Stimulated activated CD8-positive, alpha-beta memory T cell treated with anti-CD3 and anti-CD28 coated beads, Interleukin-7, amount 100 ng/mL, for 24 hours (primary cell): ENCODE data around the gene SLC47A2.
A peak's percentile ranks its signal among the peaks of the same experiment; 100 is the strongest.
"Not testable (repeated sequence)": the region's sequence is repeated elsewhere in the genome, so short reads cannot be mapped to it uniquely, and the experiment has no call there.

Experiments used
- DNase-seq: peaks from one replicate; pipeline ENCODE4 v3.0.0-alpha.2; 2020; ENCODE audit warnings: low read depth

SLC47A2 gene

GRCh38 chr17:19716108-19717030 is at the start of gene SLC47A2:
SLC47A2 (minus strand) TSS chr17:19716584; CDS start chr17:19716555, 29 bp downstream.
- no peak for DNase-seq

- no peak for DNase-seq
Observed at GRCh38 chr17:19766016-19766415, 49.6 kb upstream of the SLC47A2 start.

DNA sequence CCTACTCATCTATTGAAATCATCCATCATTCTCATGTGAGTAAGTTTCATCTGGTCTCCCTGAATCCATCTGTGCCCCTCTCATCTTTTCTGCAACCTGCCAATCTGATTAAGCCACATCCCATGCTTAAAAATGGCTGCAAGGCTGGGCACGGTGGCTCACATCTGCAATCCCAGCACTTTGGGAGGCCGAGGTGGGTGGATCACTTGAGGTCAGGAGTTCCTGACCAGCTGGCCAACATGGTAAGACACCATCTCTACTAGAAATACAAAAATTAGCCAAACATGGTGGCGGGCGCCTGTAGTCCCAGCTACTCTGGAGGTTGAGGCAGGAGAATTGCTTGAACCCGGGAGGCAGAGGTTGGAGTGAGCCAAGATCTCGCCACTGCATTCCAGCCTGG is 47.6 kb upstream of the SLC47A2 start:
- not testable (repeated sequence) for DNase-seq

- DNase-seq = no peak
Observed at GRCh38 chr17:19763416-19763815, 47.0 kb upstream of the SLC47A2 start.

DNA sequence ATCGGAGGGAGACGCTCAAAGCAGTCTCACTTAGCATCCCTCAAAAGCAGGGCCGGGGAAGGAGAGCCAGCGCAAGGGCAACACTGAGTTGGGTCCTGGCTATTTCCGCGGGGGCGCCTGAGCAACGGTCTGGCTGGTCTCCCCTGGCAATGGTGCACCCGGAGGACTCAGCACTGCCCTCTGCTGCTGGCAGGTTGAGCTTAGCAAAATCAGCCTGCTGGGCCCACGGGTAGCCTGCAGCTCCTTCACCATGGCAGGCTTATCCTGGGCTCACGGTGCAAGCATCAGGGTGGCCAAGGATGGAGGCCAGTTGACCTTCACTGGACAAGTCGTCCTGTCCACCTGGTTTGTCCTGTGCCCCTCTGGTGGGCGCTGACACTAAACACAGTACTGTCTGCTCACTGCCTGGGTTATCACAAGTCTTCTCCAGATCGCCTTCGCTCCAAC is 46.2 kb upstream of the SLC47A2 start:
- peak; percentile 31 for DNase-seq

- no peak for DNase-seq
Observed at GRCh38 chr17:19760746-19761145, 44.4 kb upstream of the SLC47A2 start.

DNA sequence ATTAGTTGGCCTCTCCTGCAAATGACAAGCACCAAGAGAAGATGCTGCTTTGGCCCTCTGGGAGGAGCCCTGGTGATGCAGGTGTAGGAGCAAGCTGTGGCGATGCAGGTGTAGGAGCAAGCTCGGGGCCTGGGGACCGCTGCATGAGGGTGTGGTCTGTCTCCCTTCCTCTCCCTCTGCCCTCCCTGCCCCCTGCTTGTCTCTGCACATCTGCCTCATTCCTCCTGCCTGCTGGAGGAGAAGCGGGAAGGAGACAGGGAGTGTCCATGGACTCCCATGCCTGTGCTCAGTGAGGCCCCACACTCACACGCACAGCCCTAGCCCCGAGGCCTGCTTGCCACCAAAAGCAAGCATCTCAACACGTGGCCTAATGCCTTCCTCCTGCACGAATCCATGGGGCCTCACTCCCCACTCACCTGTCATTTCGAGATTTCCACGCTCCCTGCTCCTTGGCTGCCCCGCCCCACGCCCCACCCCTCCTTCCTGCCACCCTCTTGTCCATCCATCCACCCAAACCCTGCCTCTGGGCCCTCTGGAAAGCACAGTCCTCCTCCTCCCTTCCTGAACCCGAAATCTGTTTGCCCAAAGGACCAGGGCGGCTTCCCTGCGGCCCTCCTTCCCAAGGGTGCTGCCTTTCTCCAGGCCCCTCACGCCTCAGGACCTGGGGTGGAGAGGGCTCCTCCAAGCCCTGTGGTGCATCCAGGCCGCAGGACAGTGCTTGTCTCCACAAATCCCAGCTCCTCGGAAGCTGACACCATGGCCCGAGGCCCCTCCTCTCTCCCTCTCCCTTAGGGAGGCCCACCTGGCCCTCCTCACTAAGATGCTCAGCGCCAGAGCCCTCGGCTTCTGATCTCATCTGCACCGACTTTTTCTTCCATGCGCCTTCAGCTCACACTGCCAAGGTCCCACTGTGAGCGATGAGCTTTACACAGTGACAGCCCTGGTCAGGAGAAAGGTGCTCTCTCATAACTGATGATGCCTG is 43.5 kb upstream of the SLC47A2 start:
- no peak for DNase-seq

GRCh38 chr17:19757536-19758180 is 41.3 kb upstream of the SLC47A2 start:
- DNase-seq = no peak

DNA sequence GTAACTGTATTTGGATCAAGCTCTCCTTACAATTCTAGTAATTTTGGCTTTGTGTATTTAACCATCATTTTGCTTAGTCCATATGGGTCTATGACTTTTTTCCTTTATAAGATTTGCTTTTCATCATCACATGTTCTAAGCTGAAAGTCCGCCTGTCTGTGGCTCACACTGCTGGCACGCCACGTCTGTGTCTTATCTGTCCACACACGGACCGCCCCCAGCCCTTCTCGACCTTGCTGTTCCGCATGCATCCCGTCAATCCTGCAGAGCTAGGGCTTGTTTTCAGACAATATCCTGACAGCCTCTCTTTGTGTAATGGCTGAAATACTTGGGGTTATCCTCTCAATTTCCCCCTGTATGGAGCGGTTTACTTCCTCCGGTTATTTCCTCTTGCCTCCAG is 40.2 kb upstream of the SLC47A2 start:
- DNase-seq = no peak

DNA sequence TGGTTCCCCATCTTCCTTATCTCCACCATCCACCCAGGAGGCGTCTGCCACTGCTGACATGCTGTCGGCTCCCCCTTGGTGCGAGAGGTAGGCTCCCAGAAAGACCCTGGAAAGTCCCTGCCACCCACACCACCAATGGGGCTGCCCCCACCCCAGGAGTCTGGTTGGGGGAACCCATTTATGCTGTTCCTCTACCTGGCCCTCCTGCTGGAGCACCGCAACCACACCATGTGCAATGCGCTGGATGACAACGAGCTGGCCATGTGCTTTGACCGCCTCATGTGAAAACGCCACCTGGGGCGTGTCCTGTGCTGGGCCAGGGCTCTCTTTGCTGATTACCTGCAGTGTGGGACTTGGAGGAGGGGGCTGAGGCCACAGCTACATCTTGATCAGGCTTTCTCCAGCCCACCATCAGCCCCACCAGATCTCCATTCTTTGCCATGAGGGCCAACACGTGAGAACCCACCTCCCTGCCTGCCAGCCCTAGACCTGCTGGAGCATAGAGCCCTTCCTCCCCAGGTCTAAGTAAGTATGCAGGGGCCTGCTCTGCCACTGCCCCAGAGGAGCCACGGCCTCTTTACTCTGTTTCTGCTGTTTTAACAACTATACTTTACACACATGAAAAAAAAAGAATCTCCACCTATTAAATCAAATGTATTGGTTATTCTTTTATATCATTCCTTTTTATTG is 39.6 kb upstream of the SLC47A2 start:
- DNase-seq = no peak

DNA sequence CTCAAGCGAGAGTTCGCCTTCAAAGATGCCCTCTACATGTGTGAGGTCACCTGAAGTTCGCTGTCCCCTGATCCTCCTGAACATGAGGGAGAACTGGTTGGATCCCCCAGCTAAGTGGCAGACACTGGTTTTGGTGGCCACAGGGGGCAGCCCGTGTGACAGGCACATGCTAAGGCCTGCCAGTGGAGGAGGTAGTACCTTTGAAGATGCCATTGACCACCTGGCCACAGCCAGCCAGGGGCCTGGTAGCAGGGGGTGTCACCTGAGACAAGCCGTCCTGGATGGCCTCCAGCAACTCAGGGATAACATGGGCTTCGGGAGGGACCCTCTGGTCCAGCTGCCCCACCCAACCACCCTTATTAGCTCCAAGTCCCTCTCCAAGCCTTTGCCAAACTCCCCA is 39.0 kb upstream of the SLC47A2 start:
- DNase-seq = no peak

- no peak for DNase-seq
Observed at GRCh38 chr17:19753661-19754463, 37.5 kb upstream of the SLC47A2 start.

DNA sequence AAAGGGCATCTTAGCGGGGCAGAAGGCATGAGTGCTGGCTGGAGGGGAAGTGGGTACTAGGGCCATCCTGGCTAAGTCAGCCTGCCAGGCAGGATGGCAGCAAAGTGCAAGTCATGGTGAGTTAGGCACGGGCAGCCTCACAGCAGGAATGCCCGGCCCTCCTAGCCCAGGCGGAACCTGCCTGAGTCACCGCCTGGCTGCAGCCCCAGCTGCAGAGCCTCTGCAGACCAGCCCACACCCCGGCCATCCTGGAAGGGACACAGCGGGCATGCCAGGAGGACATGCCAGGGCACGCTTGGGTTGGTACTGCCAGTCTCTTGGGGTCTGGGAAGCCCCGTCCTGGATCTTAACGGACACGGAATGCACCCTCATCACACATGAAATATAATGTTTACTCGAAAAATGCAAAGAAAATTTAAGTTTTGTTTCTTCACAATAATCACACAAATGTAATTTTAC is 36.7 kb upstream of the SLC47A2 start:
- DNase-seq = no peak

GRCh38 chr17:19752216-19753050 is 36.0 kb upstream of the SLC47A2 start:
- no peak for DNase-seq

- DNase-seq = no peak
Observed at GRCh38 chr17:19750835-19751234, 34.5 kb upstream of the SLC47A2 start.

- no peak for DNase-seq
Observed at GRCh38 chr17:19750020-19750572, 33.7 kb upstream of the SLC47A2 start.

GRCh38 chr17:19748807-19749193 is 32.4 kb upstream of the SLC47A2 start:
- no peak for DNase-seq

DNA sequence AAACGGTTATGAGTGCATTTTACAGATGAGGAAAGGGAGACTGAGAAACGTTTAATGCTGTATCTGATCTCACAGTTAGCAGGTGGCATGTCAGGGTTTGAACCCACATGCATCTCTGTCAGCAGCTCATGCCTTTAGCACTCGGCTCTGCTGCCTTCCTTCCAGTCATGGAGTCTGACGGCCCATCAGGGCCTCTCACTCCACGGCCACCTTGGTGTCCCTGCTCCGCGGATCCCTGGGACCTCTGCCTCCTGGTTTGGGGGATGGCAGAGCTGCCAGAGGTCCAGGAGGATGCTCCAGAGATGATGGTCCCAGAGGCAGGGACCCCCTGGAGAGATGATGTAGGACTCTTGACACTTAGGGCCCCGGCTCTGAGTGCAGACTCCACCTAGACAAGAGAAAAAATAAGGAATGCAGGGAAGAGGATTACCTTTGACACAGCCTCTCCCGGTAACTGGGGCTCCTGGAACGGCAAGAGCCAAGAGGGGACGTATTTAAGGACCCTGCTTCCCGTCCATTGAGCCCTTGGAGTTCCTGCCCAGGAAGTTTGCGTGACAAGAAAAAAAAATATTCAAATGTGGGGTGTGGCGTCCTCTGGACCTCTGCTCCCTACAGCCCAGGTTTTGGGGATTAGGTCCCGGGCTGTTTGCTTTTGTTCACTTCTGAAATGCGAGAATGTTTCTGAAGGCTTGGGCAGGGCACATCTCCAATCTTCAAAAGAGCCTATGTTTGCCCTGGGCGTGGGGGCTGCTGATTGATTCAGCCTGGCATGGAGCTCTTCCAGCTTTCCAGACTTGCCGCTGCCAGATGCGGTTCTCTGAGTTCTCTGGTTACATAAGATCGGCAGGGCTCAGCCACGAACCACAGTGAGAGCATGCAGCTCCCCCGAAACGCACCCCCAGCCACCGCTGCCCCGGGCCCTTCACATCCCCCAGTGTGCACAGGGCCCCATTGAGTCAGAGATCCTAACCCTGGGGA is 31.7 kb upstream of the SLC47A2 start, which contains the start of gene ALDH3A1:
TSS of gene ALDH3A1 (minus strand) at position 470 of the 978 bp plus-strand sequence. CDS start 3,169 bp downstream, outside the sequence.
- no peak for DNase-seq
